Brain microvascular endothelial cell (primary cell): ENCODE data around the gene GMDS.
A peak's percentile ranks its signal among the peaks of the same experiment; 100 is the strongest.

Experiments used
- DNase-seq: peaks from one replicate; pipeline ENCODE4 v3.0.0-alpha.2; 2020
- H3K27ac ChIP-seq: fragments of 250-450 bp; sonication (Bioruptor Pico); 2 replicates; pipeline ENCODE4 v1.5.1; 2020; ENCODE audit warnings: mild to moderate bottlenecking, moderate library complexity
- H3K27me3 ChIP-seq: fragments of 250-450 bp; sonication (Bioruptor Pico); replicated peaks from 2 replicates; pipeline ENCODE4 v1.5.1; 2020; ENCODE audit warnings: mild to moderate bottlenecking
- H3K36me3 ChIP-seq: fragments of 250-450 bp; sonication (Bioruptor Pico); replicated peaks from 2 replicates; pipeline ENCODE4 v1.5.1; 2020; ENCODE audit warnings: mild to moderate bottlenecking
- H3K4me3 ChIP-seq: 2 replicates; pipeline ENCODE4 v1.5.1; 2011; ENCODE audit warnings: low read depth, mild to moderate bottlenecking, control low read depth, low read length, moderate library complexity
- CTCF ChIP-seq: IDR thresholded peaks from 2 replicates; pipeline ENCODE4 v1.5.1; 2011; ENCODE audit warnings: low read depth, mild to moderate bottlenecking, moderate library complexity, low read length, control low read depth, inconsistent platforms; ENCODE audit errors: missing control alignments
- in situ Hi-C: cut with HindIII; loops from 2 replicates; pipeline ENCODE4 v1.10.0; 2017; ENCODE audit warnings: low sequenced_read_pairs, low pct_ligation_motif_present

The GMDS gene

GRCh38 chr6:1581120-1581991 lies 664.0 kb downstream of the GMDS start:
- TF ChIP-seq CTCF, result no peak
- in situ Hi-C loops, result no loop called here
- H3K27me3 ChIP-seq, result no peaks in the 10 kb centered on the region
- H3K4me3 ChIP-seq, result no peak overlapping the region
- no peaks in the 10 kb centered on the region for H3K36me3 ChIP-seq
- DNase-seq, result no peak
- no peak overlapping the region for H3K27ac ChIP-seq

- in situ Hi-C loops, result no loop called here
- Histone ChIP-seq H3K27ac (no peak overlapping the region), H3K36me3 (no peaks in the 10 kb centered on the region), H3K27me3 (no peaks in the 10 kb centered on the region), H3K4me3 (no peak overlapping the region)
- no peak for TF ChIP-seq CTCF
- no peak for DNase-seq
Measured at GRCh38 chr6:1580585-1580984, 664.8 kb downstream of the GMDS start.

- no peak for TF ChIP-seq CTCF
- peak; percentile 16 for DNase-seq
- no peaks in the 10 kb centered on the region for H3K27me3 ChIP-seq
- H3K36me3 ChIP-seq, result no peaks in the 10 kb centered on the region
- no peak overlapping the region for H3K27ac ChIP-seq
- no peak overlapping the region for H3K4me3 ChIP-seq
- in situ Hi-C loops, result no loop called here
Measured at GRCh38 chr6:1580109-1580508, 665.3 kb downstream of the GMDS start.

- H3K27ac ChIP-seq, result no peak overlapping the region
- in situ Hi-C loops, result no loop called here
- no peak overlapping the region for H3K4me3 ChIP-seq
- no peak for DNase-seq
- no peaks in the 10 kb centered on the region for H3K27me3 ChIP-seq
- H3K36me3 ChIP-seq, result no peaks in the 10 kb centered on the region
- TF ChIP-seq CTCF, result no peak
Measured at GRCh38 chr6:1579096-1579495, 666.3 kb downstream of the GMDS start.

- no peaks in the 10 kb centered on the region for H3K27me3 ChIP-seq
- no peak for DNase-seq
- no peak overlapping the region for H3K4me3 ChIP-seq
- TF ChIP-seq CTCF, result no peak
- H3K27ac ChIP-seq, result no peak overlapping the region
- in situ Hi-C loops, result no loop called here
- H3K36me3 ChIP-seq, result no peaks in the 10 kb centered on the region
Measured at GRCh38 chr6:1577896-1578745, 667.3 kb downstream of the GMDS start.
